GM12878 (cell line): ENCODE data around the gene SARS2. TPM values are rescaled to one million over a fixed set of nuclear protein-coding genes. Genes with fewer than 3 reads are reported as not detected.
A peak's percentile ranks its signal among the peaks of the same experiment; 100 is the strongest.

Experiments used
- CBFB ChIP-seq: IDR thresholded peaks from 2 replicates; pipeline ENCODE4 v1.6.1; 2016; ENCODE audit warnings: antibody characterized with exemption, low read depth
- DPF2 ChIP-seq: fragments of 450-650 bp; IDR thresholded peaks from 2 replicates; pipeline ENCODE4 v1.6.1; 2017; ENCODE audit warnings: mild to moderate bottlenecking
- EED ChIP-seq: sonication (generic); IDR thresholded peaks from 2 replicates; pipeline ENCODE4 v1.6.1; 2016; ENCODE audit warnings: antibody characterized with exemption, low read depth
- EGR1 ChIP-seq, 2 experiments: IDR thresholded peaks; 1 replicate in 1 of 2; 2 replicates in 1 of 2; pipeline ENCODE4 v1.6.1; 2011 to 2012; ENCODE audit warnings: low read depth in 2 of 2, low read length in 2 of 2, borderline replicate concordance in 1 of 2, mild to moderate bottlenecking in 1 of 2, moderate library complexity in 1 of 2
- ELK1 ChIP-seq: IDR thresholded peaks from 2 replicates; pipeline ENCODE4 v1.6.1; 2012; ENCODE audit warnings: low read depth, low read length, improper control_type of control experiment
- FOS ChIP-seq: IDR thresholded peaks from 3 replicates; pipeline ENCODE4 v1.6.1; 2011; ENCODE audit warnings: borderline replicate concordance; ENCODE audit not compliant: insufficient read length; ENCODE audit errors: extremely low read depth
- GABPA ChIP-seq: IDR thresholded peaks from 2 replicates; pipeline ENCODE4 v1.6.1; 2014; ENCODE audit warnings: antibody characterized with exemption, low read depth, mild to moderate bottlenecking, inconsistent platforms
- IKZF2 ChIP-seq, 2 experiments: fragments of 450-650 bp; IDR thresholded peaks; 2 replicates each; pipeline ENCODE4 v1.6.1; 2017; ENCODE audit warnings: mild to moderate bottlenecking in 2 of 2, moderate library complexity in 2 of 2
- MXI1 ChIP-seq: fragments of 150-350 bp; IDR thresholded peaks from 2 replicates; pipeline ENCODE4 v1.6.1; 2011; ENCODE audit warnings: low read depth, mild to moderate bottlenecking, inconsistent platforms, low read length, improper control_type of control experiment
- NFIC ChIP-seq: IDR thresholded peaks from 2 replicates; pipeline ENCODE4 v1.6.1; 2012; ENCODE audit warnings: low read depth, mild to moderate bottlenecking, inconsistent platforms, low read length, moderate library complexity
- PAX5 ChIP-seq: IDR thresholded peaks from 2 replicates; pipeline ENCODE4 v1.6.1; 2011; ENCODE audit warnings: low read depth, low read length, borderline replicate concordance
- PAX8 ChIP-seq: fragments of 450-650 bp; IDR thresholded peaks from 2 replicates; pipeline ENCODE4 v1.6.1; 2017; ENCODE audit warnings: mild to moderate bottlenecking, moderate library complexity
- POU2F2 ChIP-seq: IDR thresholded peaks from 3 replicates; pipeline ENCODE4 v1.6.1; 2011; ENCODE audit warnings: low read depth, mild to moderate bottlenecking, low read length, borderline replicate concordance
- PRDM15 ChIP-seq: fragments of 450-650 bp; formaldehyde crosslinking; IDR thresholded peaks from 2 replicates; pipeline ENCODE4 v1.4.0; 2020; ENCODE audit warnings: mild to moderate bottlenecking, moderate library complexity
- RELA ChIP-seq: fragments of 450-650 bp; IDR thresholded peaks from 2 replicates; pipeline ENCODE4 v1.8.0; 2014; ENCODE audit warnings: borderline replicate concordance; ENCODE audit not compliant: partially characterized antibody
- SIN3A ChIP-seq: IDR thresholded peaks from 2 replicates; pipeline ENCODE4 v1.6.1; 2012; ENCODE audit warnings: low read depth, low read length, improper control_type of control experiment
- SIX5 ChIP-seq: IDR thresholded peaks from 2 replicates; pipeline ENCODE4 v1.6.1; 2011; ENCODE audit warnings: mild to moderate bottlenecking, low read depth, low read length, moderate library complexity; ENCODE audit not compliant: severe bottlenecking
- SP1 ChIP-seq: IDR thresholded peaks from one replicate; pipeline ENCODE4 v1.6.1; 2011; ENCODE audit warnings: low read depth, low read length
- SREBF1 ChIP-seq: IDR thresholded peaks from 2 replicates; pipeline ENCODE4 v1.6.1; 2012; ENCODE audit warnings: mild to moderate bottlenecking, low read length
- TARDBP ChIP-seq: IDR thresholded peaks from 2 replicates; pipeline ENCODE4 v1.6.1; 2016; ENCODE audit warnings: borderline replicate concordance
- TCF3 ChIP-seq: IDR thresholded peaks from 2 replicates; pipeline ENCODE4 v1.6.1; 2012; ENCODE audit warnings: low read depth, mild to moderate bottlenecking, low read length, borderline replicate concordance; ENCODE audit not compliant: insufficient read depth
- ZBED1 ChIP-seq: IDR thresholded peaks from 2 replicates; pipeline ENCODE4 v1.6.1; 2016; ENCODE audit warnings: borderline replicate concordance
- ZNF622 ChIP-seq: fragments of 450-650 bp; IDR thresholded peaks from 2 replicates; pipeline ENCODE4 v1.6.1; 2017; ENCODE audit warnings: mild to moderate bottlenecking, inconsistent platforms
- polyA plus RNA-seq, 11 experiments: library from polyadenylated mRNA; depleted of rRNA in 4 of 11; unstranded in 6 of 11; stranded (reverse) in 5 of 11; fragments of >200 nt; fragmentation: Nextera tagmentation in 4 of 11; fragmentation: Illumina TruSeq in 1 of 11; extraction: Ambion mirVana in 4 of 11; extraction: Trizol in 1 of 11; gene quantifications; 1 replicate in 1 of 11; 2 replicates in 10 of 11; pipeline versions ENCODE4 v1.2.1 to v1.2.3, GENCODE V29; 2011 to 2016; ENCODE audit warnings: inconsistent platforms in 2 of 11, missing spikeins in 2 of 11, low read depth in 1 of 11
- total RNA-seq, 4 experiments: library from RNA; depleted of rRNA in 3 of 4; stranded (reverse); fragments of >200 nt in 3 of 4; fragmentation: Illumina TruSeq in 1 of 4; extraction: Trizol in 1 of 4; gene quantifications; 2 replicates each; pipeline versions ENCODE4 v1.2.1 to v1.2.3, GENCODE V29; 2013 to 2021

SARS2 gene
- total and polyA plus RNA-seq, 10 of the 15 experiments (the other 5 are each of a cell fraction or from before 2014, with no cell fraction given): 2.6 to 50.3 (median 27.5) TPM

- TF ChIP-seq ELK1 (no peak), ZNF622 (no peak), SP1 (no peak), CBFB (0 out of 2 replicates have a peak, but pooled peaks have one; percentile 8), DPF2 (peak; percentile 100), TCF3 (no peak), FOS (no peak), IKZF2 (IDR thresholded peaks at IDR 0.05) (peak in 1 of 2 experiments; percentile 79), EED (peak; percentile 75), PAX8 (no peak), NFIC (no peak), POU2F2 (no peak; the same call in 2 of the 3 replicates), EGR1 (IDR thresholded peaks at IDR 0.05; ENCODE audit: borderline replicate concordance in 1 of 2, low read depth in 2 of 2, low read length in 2 of 2) (0 out of 3 replicates have a peak, but pooled peaks of 1 of the 2 experiments have one; percentile 29), PAX5 (no peak), ZBED1 (no peak), GABPA (no peak), TARDBP (no peak), SREBF1 (no peak), SIX5 (peak; percentile 36), MXI1 (no peak; the same call in 1 of the 2 replicates), PRDM15 (CRISPR knock-in tag) (no peak), RELA (peak; percentile 19), SIN3A (no peak)
These were observed at the start of gene SARS2 (continued) for GRCh38 chr19:38929929-38930775.
